Neutrophil (primary cell): ENCODE results near the gene ANKS1B.

ENCODE experiments used
- H3K27ac ChIP-seq: fragments of 200-600 bp; sonication (generic); 2 replicates; pipeline ENCODE4 v1.5.1; 2016; ENCODE audit warnings: mild to moderate bottlenecking, moderate library complexity
- H3K27me3 ChIP-seq: fragments of 200-600 bp; sonication (generic); 2 replicates; pipeline ENCODE4 v1.6.0; 2016; ENCODE audit warnings: mild to moderate bottlenecking
- H3K36me3 ChIP-seq: fragments of 200-600 bp; sonication (generic); 2 replicates; pipeline ENCODE4 v1.5.1; 2017
- H3K4me1 ChIP-seq, 2 experiments: fragments of 200-600 bp in 1 of 2; sonication (generic) in 1 of 2; 1 replicate in 1 of 2; 2 replicates in 1 of 2; pipeline versions ENCODE4 v1.5.1 to v1.6.1; 2013 to 2016; ENCODE audit warnings: low read depth in 1 of 2, low read length in 1 of 2, mild to moderate bottlenecking in 1 of 2, moderate library complexity in 1 of 2; ENCODE audit not compliant: control insufficient read depth in 1 of 2, insufficient read depth in 1 of 2
- H3K4me3 ChIP-seq, 2 experiments: fragments of 200-600 bp in 1 of 2; sonication (generic) in 1 of 2; 1 replicate in 1 of 2; 2 replicates in 1 of 2; pipeline ENCODE4 v1.5.1; 2013 to 2016; ENCODE audit warnings: low read depth in 1 of 2, low read length in 1 of 2, mild to moderate bottlenecking in 1 of 2, moderate library complexity in 1 of 2
- H3K9me3 ChIP-seq: fragments of 200-600 bp; sonication (generic); 2 replicates; pipeline ENCODE4 v1.5.1; 2016
- CTCF ChIP-seq: fragments of 200-600 bp; sonication (generic); IDR thresholded peaks from 2 replicates; pipeline ENCODE4 v1.5.1; 2016; ENCODE audit warnings: antibody characterized with exemption

Gene ANKS1B

GRCh38 chr12:99152337-99152736 is 832.4 kb downstream of the ANKS1B start:
- no peaks in the 10 kb centered on the region for H3K9me3 ChIP-seq
- H3K4me1 ChIP-seq, result no peaks in the 10 kb centered on the region
- H3K27ac ChIP-seq, result no peak overlapping the region
- TF ChIP-seq CTCF, result no peak
- H3K27me3 ChIP-seq, result no peaks in the 10 kb centered on the region
- H3K36me3 ChIP-seq, result no peaks in the 10 kb centered on the region
- H3K4me3 ChIP-seq, result no peak overlapping the region

GRCh38 chr12:99151744-99152143 is 833.0 kb downstream of the ANKS1B start:
- no peak for TF ChIP-seq CTCF
- Histone ChIP-seq H3K4me1 (no peaks in the 10 kb centered on the region), H3K4me3 (no peak overlapping the region), H3K27ac (no peak overlapping the region), H3K27me3 (no peaks in the 10 kb centered on the region), H3K9me3 (no peaks in the 10 kb centered on the region), H3K36me3 (no peaks in the 10 kb centered on the region)

- Histone ChIP-seq H3K4me3 (no peak overlapping the region), H3K36me3 (no peaks in the 10 kb centered on the region), H3K9me3 (no peaks in the 10 kb centered on the region), H3K27me3 (no peaks in the 10 kb centered on the region), H3K4me1 (no peaks in the 10 kb centered on the region), H3K27ac (no peak overlapping the region)
- TF ChIP-seq CTCF, result no peak
Measured at GRCh38 chr12:99147130-99147529, 837.6 kb downstream of the ANKS1B start.

GRCh38 chr12:99146730-99147129 is 838.0 kb downstream of the ANKS1B start:
- no peaks in the 10 kb centered on the region for H3K36me3 ChIP-seq
- H3K4me3 ChIP-seq, result no peak overlapping the region
- no peak overlapping the region for H3K27ac ChIP-seq
- TF ChIP-seq CTCF, result no peak
- H3K4me1 ChIP-seq, result no peaks in the 10 kb centered on the region
- H3K27me3 ChIP-seq, result no peaks in the 10 kb centered on the region
- no peaks in the 10 kb centered on the region for H3K9me3 ChIP-seq

GRCh38 chr12:99146185-99146584 is 838.6 kb downstream of the ANKS1B start:
- no peaks in the 10 kb centered on the region for H3K4me1 ChIP-seq
- H3K9me3 ChIP-seq, result no peaks in the 10 kb centered on the region
- no peak for TF ChIP-seq CTCF
- no peak overlapping the region for H3K4me3 ChIP-seq
- no peak overlapping the region for H3K27ac ChIP-seq
- H3K27me3 ChIP-seq, result no peaks in the 10 kb centered on the region
- no peaks in the 10 kb centered on the region for H3K36me3 ChIP-seq

GRCh38 chr12:99142651-99143050 is 842.1 kb downstream of the ANKS1B start:
- H3K4me1 ChIP-seq, result no peaks in the 10 kb centered on the region
- no peaks in the 10 kb centered on the region for H3K27me3 ChIP-seq
- no peak overlapping the region for H3K27ac ChIP-seq
- no peaks in the 10 kb centered on the region for H3K9me3 ChIP-seq
- H3K4me3 ChIP-seq, result no peak overlapping the region
- no peaks in the 10 kb centered on the region for H3K36me3 ChIP-seq
- TF ChIP-seq CTCF, result no peak
